Astrocyte (in vitro differentiated cells and primary cell): ENCODE data around the gene AQP6. TPM values are rescaled to one million over a fixed set of nuclear protein-coding genes. Genes with fewer than 3 reads are reported as not detected.

Source experiments
- DNase-seq: peaks from one replicate; pipeline ENCODE4 v3.0.0-alpha.2; 2010; ENCODE audit warnings: low read depth
- FAIRE-seq: peaks from 2 replicates; lab custom pipeline; 2011; peaks lifted over from hg19 to GRCh38; lab: Jason Lieb, UNC
- H2AFZ ChIP-seq: 2 replicates; pipeline ENCODE4 v1.6.0; 2012; ENCODE audit warnings: low read depth, low read length, inconsistent platforms
- H3K27ac ChIP-seq: 2 replicates; pipeline ENCODE4 v1.5.1; 2011; ENCODE audit warnings: low read depth, low read length, inconsistent platforms
- H3K27me3 ChIP-seq: 2 replicates; pipeline ENCODE4 v1.6.0; 2011; ENCODE audit warnings: low read length, inconsistent platforms; ENCODE audit not compliant: insufficient read depth
- H3K36me3 ChIP-seq: 2 replicates; pipeline ENCODE4 v1.5.1; 2011; ENCODE audit warnings: low read length, inconsistent platforms; ENCODE audit not compliant: insufficient read depth
- H3K4me1 ChIP-seq: 2 replicates; pipeline ENCODE4 v1.5.1; 2011; ENCODE audit warnings: low read length, inconsistent platforms; ENCODE audit not compliant: insufficient read depth
- H3K4me2 ChIP-seq: 2 replicates; pipeline ENCODE4 v1.6.0; 2012; ENCODE audit warnings: low read length, inconsistent platforms
- H3K4me3 ChIP-seq: 2 replicates; pipeline ENCODE4 v1.5.1; 2011; ENCODE audit warnings: low read depth, mild to moderate bottlenecking, low read length, inconsistent platforms; ENCODE audit not compliant: insufficient read depth
- H3K79me2 ChIP-seq: 2 replicates; pipeline ENCODE4 v1.6.0; 2012; ENCODE audit warnings: mild to moderate bottlenecking, low read length, inconsistent platforms; ENCODE audit not compliant: insufficient read depth
- H3K9ac ChIP-seq: 2 replicates; pipeline ENCODE4 v1.6.0; 2012; ENCODE audit warnings: mild to moderate bottlenecking, low read length, inconsistent platforms
- H3K9me3 ChIP-seq: 2 replicates; pipeline ENCODE4 v1.5.1; 2012; ENCODE audit warnings: low read depth, mild to moderate bottlenecking, low read length, inconsistent platforms; ENCODE audit not compliant: insufficient read depth
- H4K20me1 ChIP-seq: 2 replicates; pipeline ENCODE4 v1.6.0; 2012; ENCODE audit warnings: low read length, inconsistent platforms; ENCODE audit not compliant: insufficient read depth
- H3K27ac Mint-ChIP-seq: one replicate; pipeline ENCODE4 v1.8.0; 2021; ENCODE audit warnings: mild to moderate bottlenecking, mixed read lengths; ENCODE audit not compliant: unreplicated experiment
- H3K27me3 Mint-ChIP-seq: one replicate; pipeline ENCODE4 v1.8.0; 2021; ENCODE audit warnings: low read depth, mixed read lengths; ENCODE audit not compliant: unreplicated experiment
- H3K36me3 Mint-ChIP-seq: one replicate; pipeline ENCODE4 v1.8.0; 2021; ENCODE audit warnings: low read depth, mixed read lengths; ENCODE audit not compliant: unreplicated experiment
- H3K4me1 Mint-ChIP-seq: one replicate; pipeline ENCODE4 v1.8.0; 2021; ENCODE audit warnings: low read depth, mixed read lengths; ENCODE audit not compliant: unreplicated experiment
- H3K4me3 Mint-ChIP-seq: one replicate; pipeline ENCODE4 v1.8.0; 2021; ENCODE audit warnings: mild to moderate bottlenecking, moderate library complexity, mixed read lengths; ENCODE audit not compliant: unreplicated experiment
- H3K9me3 Mint-ChIP-seq: one replicate; pipeline ENCODE4 v1.8.0; 2021; ENCODE audit warnings: mild to moderate bottlenecking, mixed read lengths; ENCODE audit not compliant: unreplicated experiment
- EZH2 ChIP-seq: IDR thresholded peaks from 2 replicates; pipeline ENCODE4 v1.6.1; 2012; ENCODE audit warnings: mild to moderate bottlenecking, low read length, inconsistent platforms; ENCODE audit not compliant: insufficient read depth
- total RNA-seq: library from RNA; stranded (reverse); gene quantifications from 2 replicates; pipeline ENCODE4 v1.2.1, GENCODE V29; 2021
- TF ChIP-seq, protein P1 (sequence below): IDR thresholded peaks from 2 replicates; pipeline ENCODE4 v1.5.1; 2011; ENCODE audit warnings: low read depth, mild to moderate bottlenecking, inconsistent platforms, low read length, moderate library complexity; ENCODE audit not compliant: insufficient read depth

The AQP6 gene
- total RNA-seq, 1 donor from 2014 or later, result not detected

DNA sequence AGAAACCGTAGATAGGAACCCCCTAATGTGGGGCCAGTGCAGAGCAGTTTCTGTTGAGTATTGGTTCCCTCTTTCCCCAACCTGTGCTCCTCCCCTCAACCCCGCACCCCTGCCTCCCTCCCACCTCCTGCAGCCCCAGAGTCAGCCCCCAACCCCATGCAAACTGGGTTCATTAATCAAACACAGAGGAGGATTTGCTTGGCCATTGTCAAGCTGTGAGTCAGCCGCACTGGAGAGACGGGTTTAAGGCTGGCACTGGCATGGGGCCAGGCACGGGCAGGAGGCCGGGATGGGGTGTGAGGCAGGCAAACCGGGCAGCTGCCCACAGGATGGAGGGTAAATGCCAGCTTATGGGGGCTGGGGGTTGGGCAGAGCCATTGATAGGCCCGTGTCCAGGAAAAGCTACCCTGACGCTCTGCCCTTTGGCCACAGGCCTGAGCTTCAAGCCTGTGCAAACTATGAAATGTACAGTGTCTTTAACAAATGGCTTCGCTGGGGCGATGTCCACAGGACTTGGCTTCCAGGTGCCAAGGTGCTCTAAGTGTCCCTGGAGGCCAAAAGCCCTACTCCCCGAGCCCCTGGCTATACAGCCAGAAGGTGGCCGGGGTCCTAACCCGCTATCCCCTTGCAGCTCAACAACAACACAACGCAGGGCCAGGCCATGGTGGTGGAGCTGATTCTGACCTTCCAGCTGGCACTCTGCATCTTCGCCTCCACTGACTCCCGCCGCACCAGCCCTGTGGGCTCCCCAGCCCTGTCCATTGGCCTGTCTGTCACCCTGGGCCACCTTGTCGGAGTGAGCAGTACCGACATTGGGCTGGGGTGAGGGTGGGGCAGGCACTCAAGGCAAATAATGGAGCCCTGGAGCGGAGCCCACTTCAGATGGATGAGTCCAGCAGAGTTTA lies 9.6 kb upstream of the AQP6 start:
- TF ChIP-seq, protein P1, sequence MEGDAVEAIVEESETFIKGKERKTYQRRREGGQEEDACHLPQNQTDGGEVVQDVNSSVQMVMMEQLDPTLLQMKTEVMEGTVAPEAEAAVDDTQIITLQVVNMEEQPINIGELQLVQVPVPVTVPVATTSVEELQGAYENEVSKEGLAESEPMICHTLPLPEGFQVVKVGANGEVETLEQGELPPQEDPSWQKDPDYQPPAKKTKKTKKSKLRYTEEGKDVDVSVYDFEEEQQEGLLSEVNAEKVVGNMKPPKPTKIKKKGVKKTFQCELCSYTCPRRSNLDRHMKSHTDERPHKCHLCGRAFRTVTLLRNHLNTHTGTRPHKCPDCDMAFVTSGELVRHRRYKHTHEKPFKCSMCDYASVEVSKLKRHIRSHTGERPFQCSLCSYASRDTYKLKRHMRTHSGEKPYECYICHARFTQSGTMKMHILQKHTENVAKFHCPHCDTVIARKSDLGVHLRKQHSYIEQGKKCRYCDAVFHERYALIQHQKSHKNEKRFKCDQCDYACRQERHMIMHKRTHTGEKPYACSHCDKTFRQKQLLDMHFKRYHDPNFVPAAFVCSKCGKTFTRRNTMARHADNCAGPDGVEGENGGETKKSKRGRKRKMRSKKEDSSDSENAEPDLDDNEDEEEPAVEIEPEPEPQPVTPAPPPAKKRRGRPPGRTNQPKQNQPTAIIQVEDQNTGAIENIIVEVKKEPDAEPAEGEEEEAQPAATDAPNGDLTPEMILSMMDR, result no peak
- no peak for TF ChIP-seq EZH2
- no peak for DNase-seq
- H3K27me3 Mint-ChIP-seq, result peaks cover 67% of the 10 kb centered on the region
- H3K36me3 Mint-ChIP-seq, result peaks cover 11% of the 10 kb centered on the region
- no peak overlapping the region for H3K27ac Mint-ChIP-seq
- H2AFZ ChIP-seq, result no peak overlapping the region
- no peaks in the 10 kb centered on the region for H3K9me3 ChIP-seq
- FAIRE-seq, result no peak
- no peaks in the 10 kb centered on the region for H3K79me2 ChIP-seq
- H3K9me3 Mint-ChIP-seq, result peaks cover 2% of the 10 kb centered on the region
- peaks cover 4% of the 10 kb centered on the region for H4K20me1 ChIP-seq
- H3K4me3 Mint-ChIP-seq, result no peak overlapping the region
- H3K36me3 ChIP-seq, result no peaks in the 10 kb centered on the region
- no peak overlapping the region for H3K27ac ChIP-seq
- H3K4me2 ChIP-seq, result peak overlapping the region; percentile 5
- H3K9ac ChIP-seq, result no peak overlapping the region
- H3K4me1 Mint-ChIP-seq, result peaks cover 11% of the 10 kb centered on the region
- H3K4me1 ChIP-seq, result peaks cover 15% of the 10 kb centered on the region
- H3K27me3 ChIP-seq, result peaks cover 22% of the 10 kb centered on the region
- H3K4me3 ChIP-seq, result no peak overlapping the region

DNA sequence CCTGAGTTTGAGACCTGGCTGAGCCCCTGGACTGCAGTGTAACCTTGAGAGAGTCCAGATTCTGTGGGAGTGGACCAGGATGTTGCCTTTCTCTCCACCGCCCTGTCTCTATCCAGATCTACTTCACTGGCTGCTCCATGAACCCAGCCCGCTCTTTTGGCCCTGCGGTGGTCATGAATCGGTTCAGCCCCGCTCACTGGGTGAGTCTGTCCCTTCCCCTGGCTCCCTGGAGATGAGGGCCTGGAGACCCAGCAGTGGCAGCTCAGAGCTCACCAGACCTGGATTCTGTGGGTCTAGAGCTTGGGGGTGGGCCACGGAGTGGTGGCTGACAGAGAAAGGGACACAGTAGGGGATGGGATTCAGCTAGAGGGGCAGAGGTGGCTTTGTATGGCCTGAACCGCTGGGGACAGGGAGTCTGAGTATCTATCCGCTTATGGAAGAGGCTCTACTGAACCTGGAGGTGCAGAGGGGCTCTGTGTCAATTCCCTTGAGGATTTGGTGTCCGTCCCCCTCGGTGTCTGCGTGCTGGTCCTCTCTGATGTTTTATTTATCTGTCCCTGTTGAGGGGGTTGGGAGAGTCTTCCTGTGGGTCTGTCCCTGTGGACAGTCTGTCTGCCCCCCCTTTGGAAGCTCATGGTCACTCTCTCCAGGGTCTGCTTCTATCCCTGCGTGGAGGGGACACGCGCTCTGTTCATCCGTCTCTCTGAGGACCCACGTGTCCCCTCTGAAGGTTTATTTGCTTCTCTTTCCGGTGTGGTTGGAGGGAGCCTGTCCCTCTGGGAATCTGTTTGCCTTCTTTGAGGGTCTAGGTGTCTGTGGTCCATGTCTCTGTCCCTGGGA lies 8.6 kb upstream of the AQP6 start:
- no peaks in the 10 kb centered on the region for H3K79me2 ChIP-seq
- peaks cover 11% of the 10 kb centered on the region for H3K4me1 Mint-ChIP-seq
- no peak overlapping the region for H2AFZ ChIP-seq
- H3K4me2 ChIP-seq, result no peak overlapping the region
- DNase-seq (no peak), FAIRE-seq (no peak)
- H3K27ac Mint-ChIP-seq, result no peak overlapping the region
- no peak for TF ChIP-seq EZH2
- TF ChIP-seq, protein P1, result no peak
- H3K27me3 Mint-ChIP-seq, result peaks cover 60% of the 10 kb centered on the region
- H3K27me3 ChIP-seq, result peaks cover 22% of the 10 kb centered on the region
- H3K36me3 ChIP-seq, result no peaks in the 10 kb centered on the region
- H3K9ac ChIP-seq, result no peak overlapping the region
- H3K4me3 Mint-ChIP-seq, result no peak overlapping the region
- H3K9me3 ChIP-seq, result no peaks in the 10 kb centered on the region
- peaks cover 7% of the 10 kb centered on the region for H3K36me3 Mint-ChIP-seq
- no peak overlapping the region for H3K27ac ChIP-seq
- peaks cover 4% of the 10 kb centered on the region for H4K20me1 ChIP-seq
- H3K4me1 ChIP-seq, result peaks cover 15% of the 10 kb centered on the region
- H3K9me3 Mint-ChIP-seq, result peaks cover 2% of the 10 kb centered on the region
- no peak overlapping the region for H3K4me3 ChIP-seq
